HG03571 (cell line): ENCODE results near the gene KRTAP13-2.

Experiments used
- ATAC-seq: cut with Tn5 transposase; IDR thresholded peaks from one replicate; pipeline ENCODE4 v1.9.1; 2021; ENCODE audit not compliant: unreplicated experiment

The KRTAP13-2 gene

DNA sequence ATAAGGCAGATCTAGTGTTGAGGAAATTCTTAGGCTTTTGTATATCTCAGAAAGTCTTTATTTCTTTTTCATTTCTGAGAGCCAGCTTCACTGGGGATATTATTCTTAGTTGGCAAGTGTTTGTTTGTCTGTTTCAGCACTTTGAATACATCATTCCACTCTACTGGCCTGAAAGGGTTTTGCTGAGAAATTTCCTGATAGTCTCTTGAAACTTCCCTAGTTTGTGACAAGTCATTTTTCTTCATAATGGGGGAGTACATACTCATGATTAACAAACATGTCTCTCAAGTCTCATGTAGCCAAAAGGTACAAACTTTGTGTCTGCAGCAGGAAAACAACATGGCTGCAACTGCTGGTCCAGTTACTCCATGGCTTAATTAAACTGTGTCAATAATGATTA lies 45.7 kb downstream of the KRTAP13-2 start:
- no peak for ATAC-seq
